ENCODE results near the gene SCN3B. TPM values are rescaled to one million over a fixed set of nuclear protein-coding genes. Genes with fewer than 3 reads are reported as not detected.

The SCN3B gene
- total RNA-seq, 1 donor from 2014 or later, result not detected

DNA sequence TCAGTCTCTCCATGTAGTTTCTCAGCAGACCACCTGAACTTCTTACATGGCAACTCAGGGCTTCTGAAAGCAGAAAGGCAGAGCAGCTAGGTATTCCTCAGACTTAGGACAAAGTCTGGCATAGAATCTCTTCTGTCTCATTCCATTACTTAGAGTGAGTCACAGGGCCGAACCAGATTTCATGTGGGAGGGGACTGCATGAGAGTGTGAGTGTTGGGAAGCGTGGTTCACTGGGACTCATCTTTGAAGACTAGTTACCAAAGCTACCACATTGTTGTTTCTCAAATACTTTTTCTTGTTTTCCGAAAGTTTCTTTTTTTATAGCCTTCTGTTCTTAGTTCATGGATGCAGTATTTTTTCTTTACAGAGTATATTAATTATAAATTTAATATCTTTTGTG is 36.1 kb upstream of the SCN3B start:
- Mint-ChIP-seq H3K4me3 (no peak overlapping the region), H3K27me3 (ENCODE audit: insufficient read depth, low read depth) (peaks cover 3% of the 10 kb centered on the region)

GRCh38 chr11:123684601-123685000 is 30.2 kb upstream of the SCN3B start:
- Mint-ChIP-seq H3K27ac (peak overlapping the region; percentile 13), H3K27me3 (ENCODE audit: insufficient read depth, low read depth) (peaks cover 2% of the 10 kb centered on the region), H3K4me3 (no peak overlapping the region), H3K9me3 (no peaks in the 10 kb centered on the region), H3K4me1 (peaks cover 17% of the 10 kb centered on the region), H3K36me3 (no peaks in the 10 kb centered on the region)
- H3K79me2 ChIP-seq (ENCODE audit: low read depth), result no peaks in the 10 kb centered on the region
- no peak overlapping the region for H3K4me2 ChIP-seq
- H4K20me1 ChIP-seq (ENCODE audit: low read depth), result no peaks in the 10 kb centered on the region
- no peaks in the 10 kb centered on the region for H3K27me3 ChIP-seq
- no peaks in the 10 kb centered on the region for H3F3A ChIP-seq (ENCODE audit: low read depth)
- H3K4me1 ChIP-seq, result no peaks in the 10 kb centered on the region
- H3K36me3 ChIP-seq, result no peaks in the 10 kb centered on the region
- H3K27ac ChIP-seq, result no peak overlapping the region
- H2AFZ ChIP-seq (replicated peaks), result no peak overlapping the region
- H3K9me3 ChIP-seq (ENCODE audit: low read depth), result no peaks in the 10 kb centered on the region
- no peak for DNase-seq (ENCODE audit: low spot score)
- H3K9ac ChIP-seq, result no peak overlapping the region
- H3K4me3 ChIP-seq, result no peak overlapping the region
- TF ChIP-seq EZH2phosphoT487 (IDR thresholded peaks at IDR 0.05) (no peak), EZH2 (IDR thresholded peaks at IDR 0.05) (no peak)
- TF ChIP-seq, protein P1, sequence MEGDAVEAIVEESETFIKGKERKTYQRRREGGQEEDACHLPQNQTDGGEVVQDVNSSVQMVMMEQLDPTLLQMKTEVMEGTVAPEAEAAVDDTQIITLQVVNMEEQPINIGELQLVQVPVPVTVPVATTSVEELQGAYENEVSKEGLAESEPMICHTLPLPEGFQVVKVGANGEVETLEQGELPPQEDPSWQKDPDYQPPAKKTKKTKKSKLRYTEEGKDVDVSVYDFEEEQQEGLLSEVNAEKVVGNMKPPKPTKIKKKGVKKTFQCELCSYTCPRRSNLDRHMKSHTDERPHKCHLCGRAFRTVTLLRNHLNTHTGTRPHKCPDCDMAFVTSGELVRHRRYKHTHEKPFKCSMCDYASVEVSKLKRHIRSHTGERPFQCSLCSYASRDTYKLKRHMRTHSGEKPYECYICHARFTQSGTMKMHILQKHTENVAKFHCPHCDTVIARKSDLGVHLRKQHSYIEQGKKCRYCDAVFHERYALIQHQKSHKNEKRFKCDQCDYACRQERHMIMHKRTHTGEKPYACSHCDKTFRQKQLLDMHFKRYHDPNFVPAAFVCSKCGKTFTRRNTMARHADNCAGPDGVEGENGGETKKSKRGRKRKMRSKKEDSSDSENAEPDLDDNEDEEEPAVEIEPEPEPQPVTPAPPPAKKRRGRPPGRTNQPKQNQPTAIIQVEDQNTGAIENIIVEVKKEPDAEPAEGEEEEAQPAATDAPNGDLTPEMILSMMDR (IDR thresholded peaks at IDR 0.05), result no peak

More for the DNA sequence above, 36.1 kb upstream of the SCN3B start:
- no peaks in the 10 kb centered on the region for H3K79me2 ChIP-seq (ENCODE audit: low read depth)
- H3K9me3 Mint-ChIP-seq, result no peaks in the 10 kb centered on the region
- no peak overlapping the region for H2AFZ ChIP-seq (replicated peaks)
- no peaks in the 10 kb centered on the region for H4K20me1 ChIP-seq (ENCODE audit: low read depth)
- no peak for DNase-seq (ENCODE audit: low spot score)
- H3K9me3 ChIP-seq (ENCODE audit: low read depth), result no peaks in the 10 kb centered on the region
- H3K9ac ChIP-seq, result no peak overlapping the region
- H3K36me3 Mint-ChIP-seq, result no peaks in the 10 kb centered on the region
- no peak overlapping the region for H3K27ac Mint-ChIP-seq
- no peaks in the 10 kb centered on the region for H3K27me3 ChIP-seq
- no peaks in the 10 kb centered on the region for H3K4me1 ChIP-seq
- no peaks in the 10 kb centered on the region for H3K36me3 ChIP-seq
- no peaks in the 10 kb centered on the region for H3K4me1 Mint-ChIP-seq
- no peak overlapping the region for H3K4me2 ChIP-seq
- no peak overlapping the region for H3K27ac ChIP-seq
- no peak for TF ChIP-seq EZH2phosphoT487 (IDR thresholded peaks at IDR 0.05)
- TF ChIP-seq EZH2 (IDR thresholded peaks at IDR 0.05), result no peak
- TF ChIP-seq, protein P1 (IDR thresholded peaks at IDR 0.05), result no peak
- H3K4me3 ChIP-seq, result no peak overlapping the region
- no peaks in the 10 kb centered on the region for H3F3A ChIP-seq (ENCODE audit: low read depth)

GRCh38 chr11:123683428-123684170 is 29.2 kb upstream of the SCN3B start:
- no peak for TF ChIP-seq EZH2phosphoT487 (IDR thresholded peaks at IDR 0.05)
- TF ChIP-seq EZH2 (IDR thresholded peaks at IDR 0.05), result no peak
- TF ChIP-seq, protein P1 (IDR thresholded peaks at IDR 0.05), result no peak
- Histone ChIP-seq H3K9me3 (ENCODE audit: low read depth) (no peaks in the 10 kb centered on the region), H3K4me2 (no peak overlapping the region), H3K9ac (no peak overlapping the region), H3K27ac (no peak overlapping the region), H2AFZ (replicated peaks) (peak overlapping the region; percentile 64), H3F3A (ENCODE audit: low read depth) (no peaks in the 10 kb centered on the region), H3K27me3 (no peaks in the 10 kb centered on the region), H4K20me1 (ENCODE audit: low read depth) (no peaks in the 10 kb centered on the region), H3K36me3 (no peaks in the 10 kb centered on the region), H3K79me2 (ENCODE audit: low read depth) (no peaks in the 10 kb centered on the region), H3K4me3 (no peak overlapping the region), H3K4me1 (no peaks in the 10 kb centered on the region)
- Mint-ChIP-seq H3K9me3 (no peaks in the 10 kb centered on the region), H3K4me3 (no peak overlapping the region), H3K4me1 (peaks cover 17% of the 10 kb centered on the region), H3K27me3 (ENCODE audit: insufficient read depth, low read depth) (peaks cover 2% of the 10 kb centered on the region), H3K36me3 (no peaks in the 10 kb centered on the region), H3K27ac (peak overlapping the region; percentile 90)
- no peak for DNase-seq (ENCODE audit: low spot score)

Measured in neural progenitor cell (in vitro differentiated cells).